ENCODE data around the gene FBLN2. TPM values are rescaled to one million over a fixed set of nuclear protein-coding genes. Genes with fewer than 3 reads are reported as not detected.

FBLN2 gene
- total and polyA plus RNA-seq, 2 of the 13 experiments (the other 11 are each of a cell fraction or from before 2014, with no cell fraction given) = not detected

DNA sequence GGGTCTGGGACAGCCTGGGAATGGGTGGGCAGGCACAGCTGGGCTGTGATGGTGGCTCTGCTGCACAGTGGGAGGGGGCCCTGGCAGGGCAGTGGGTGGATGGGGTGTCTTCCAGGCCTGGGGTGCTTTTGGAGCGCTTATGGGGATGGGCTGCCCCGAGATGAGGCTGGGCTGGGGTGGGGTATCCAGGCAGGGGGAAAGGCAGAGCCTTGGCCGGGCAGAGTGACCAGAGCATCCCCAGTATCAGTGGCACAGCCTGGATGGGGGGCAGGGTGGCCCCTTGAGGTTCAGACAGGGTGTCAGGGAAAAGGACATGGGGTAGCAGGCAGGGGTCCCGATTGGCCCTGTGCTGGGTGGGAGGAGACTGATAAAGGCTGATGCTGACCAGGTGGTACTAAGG is 42.2 kb upstream of the FBLN2 start (continued):
- no peak for TF ChIP-seq ZNF749 (CRISPR knock-in tag; IDR thresholded peaks at IDR 0.05; ENCODE audit: borderline replicate concordance)
- TF ChIP-seq, protein P1, sequence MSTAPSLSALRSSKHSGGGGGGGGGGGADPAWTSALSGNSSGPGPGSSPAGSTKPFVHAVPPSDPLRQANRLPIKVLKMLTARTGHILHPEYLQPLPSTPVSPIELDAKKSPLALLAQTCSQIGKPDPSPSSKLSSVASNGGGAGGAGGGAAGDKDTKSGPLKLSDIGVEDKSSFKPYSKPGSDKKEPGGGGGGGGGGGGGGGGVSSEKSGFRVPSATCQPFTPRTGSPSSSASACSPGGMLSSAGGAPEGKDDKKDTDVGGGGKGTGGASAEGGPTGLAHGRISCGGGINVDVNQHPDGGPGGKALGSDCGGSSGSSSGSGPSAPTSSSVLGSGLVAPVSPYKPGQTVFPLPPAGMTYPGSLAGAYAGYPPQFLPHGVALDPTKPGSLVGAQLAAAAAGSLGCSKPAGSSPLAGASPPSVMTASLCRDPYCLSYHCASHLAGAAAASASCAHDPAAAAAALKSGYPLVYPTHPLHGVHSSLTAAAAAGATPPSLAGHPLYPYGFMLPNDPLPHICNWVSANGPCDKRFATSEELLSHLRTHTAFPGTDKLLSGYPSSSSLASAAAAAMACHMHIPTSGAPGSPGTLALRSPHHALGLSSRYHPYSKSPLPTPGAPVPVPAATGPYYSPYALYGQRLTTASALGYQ (CRISPR knock-in tag; IDR thresholded peaks at IDR 0.05) = no peak
- TF ChIP-seq POLR2G (IDR thresholded peaks at IDR 0.05; ENCODE audit: low read depth, low read length) = no peak
- no peak for TF ChIP-seq TBX3 (IDR thresholded peaks at IDR 0.05; ENCODE audit: borderline replicate concordance)
- 0 out of 2 replicates have a peak, but pooled peaks have one; percentile 23 for TF ChIP-seq ZNF776 (CRISPR knock-in tag; IDR thresholded peaks at IDR 0.05)
- TF ChIP-seq PLRG1 (conservative IDR thresholded peaks at IDR 0.05) = no peak
- TF ChIP-seq ZNF510 (CRISPR knock-in tag; IDR thresholded peaks at IDR 0.05; ENCODE audit: low read depth) = no peak
- TF ChIP-seq AGO2 (optimal IDR thresholded peaks at IDR 0.05; ENCODE audit: low read depth, low read length) = peak; percentile 33
- TF ChIP-seq ZNF354B (CRISPR knock-in tag; IDR thresholded peaks at IDR 0.05) = no peak
- TF ChIP-seq ZNF670 (CRISPR knock-in tag; IDR thresholded peaks at IDR 0.05; ENCODE audit: borderline replicate concordance) = no peak
- TF ChIP-seq CERS6 (CRISPR knock-in tag; IDR thresholded peaks at IDR 0.05) = no peak

DNA sequence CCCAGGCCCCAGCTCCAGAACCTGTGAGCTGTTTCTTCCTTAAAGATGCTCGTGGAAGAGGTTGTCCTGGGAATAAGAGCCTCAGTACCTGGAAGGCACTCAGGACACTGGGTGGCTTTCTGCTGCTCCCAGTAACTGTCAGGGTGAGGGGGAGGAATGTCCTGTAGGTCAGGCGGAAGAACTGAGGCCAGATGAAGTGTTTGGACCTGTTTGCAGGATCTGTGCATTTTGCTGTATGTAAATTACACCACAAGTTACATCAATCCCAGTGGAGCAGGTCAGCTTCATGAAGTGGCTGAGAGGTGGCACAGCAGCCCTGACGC is 41.7 kb upstream of the FBLN2 start:
- FAIRE-seq (no peak), DNase-seq (ENCODE audit: low spot score) (no peak), ATAC-seq (no peak; the same call in 2 of the 3 replicates)
- WGBS (ENCODE audit: low lambda C conversion rate) = 39% methylated on average over 2 of the region's 3 CpGs
- no peak overlapping the region for H3K27ac ChIP-seq (ENCODE audit: extremely low read length, insufficient read depth, low read length)
- H3K4me1 ChIP-seq (ENCODE audit: insufficient read depth, low read length) = peaks cover 17% of the 10 kb centered on the region
- TF ChIP-seq, protein P2, sequence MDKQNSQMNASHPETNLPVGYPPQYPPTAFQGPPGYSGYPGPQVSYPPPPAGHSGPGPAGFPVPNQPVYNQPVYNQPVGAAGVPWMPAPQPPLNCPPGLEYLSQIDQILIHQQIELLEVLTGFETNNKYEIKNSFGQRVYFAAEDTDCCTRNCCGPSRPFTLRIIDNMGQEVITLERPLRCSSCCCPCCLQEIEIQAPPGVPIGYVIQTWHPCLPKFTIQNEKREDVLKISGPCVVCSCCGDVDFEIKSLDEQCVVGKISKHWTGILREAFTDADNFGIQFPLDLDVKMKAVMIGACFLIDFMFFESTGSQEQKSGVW (CRISPR knock-in tag; IDR thresholded peaks at IDR 0.05; ENCODE audit: borderline replicate concordance) = no peak
- TF ChIP-seq, protein P3, sequence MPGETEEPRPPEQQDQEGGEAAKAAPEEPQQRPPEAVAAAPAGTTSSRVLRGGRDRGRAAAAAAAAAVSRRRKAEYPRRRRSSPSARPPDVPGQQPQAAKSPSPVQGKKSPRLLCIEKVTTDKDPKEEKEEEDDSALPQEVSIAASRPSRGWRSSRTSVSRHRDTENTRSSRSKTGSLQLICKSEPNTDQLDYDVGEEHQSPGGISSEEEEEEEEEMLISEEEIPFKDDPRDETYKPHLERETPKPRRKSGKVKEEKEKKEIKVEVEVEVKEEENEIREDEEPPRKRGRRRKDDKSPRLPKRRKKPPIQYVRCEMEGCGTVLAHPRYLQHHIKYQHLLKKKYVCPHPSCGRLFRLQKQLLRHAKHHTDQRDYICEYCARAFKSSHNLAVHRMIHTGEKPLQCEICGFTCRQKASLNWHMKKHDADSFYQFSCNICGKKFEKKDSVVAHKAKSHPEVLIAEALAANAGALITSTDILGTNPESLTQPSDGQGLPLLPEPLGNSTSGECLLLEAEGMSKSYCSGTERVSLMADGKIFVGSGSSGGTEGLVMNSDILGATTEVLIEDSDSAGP (CRISPR knock-in tag; IDR thresholded peaks at IDR 0.05; ENCODE audit: borderline replicate concordance) = 0 out of 2 replicates have a peak, but pooled peaks have one; percentile 24
- H3K9ac ChIP-seq (ENCODE audit: insufficient read depth, low read depth, low read length) = no peak overlapping the region
- H2AFZ ChIP-seq (ENCODE audit: low read length) = no peak overlapping the region
- in situ Hi-C loops (cut with HindIII; ENCODE audit: extremely low pct_ligation_motif_present, low pct_unique_long_range_greater_than_20kb) (no loop called here), intact Hi-C loops (cut with micrococcal nuclease; ENCODE audit: unreplicated experiment) (no loop called here)
- H3K79me2 ChIP-seq (ENCODE audit: insufficient read depth, low read length) = no peaks in the 10 kb centered on the region
- H3K36me3 ChIP-seq (replicated peaks in 1 of 2; ENCODE audit: control insufficient read depth in 1 of 2, insufficient read depth in 2 of 2, low read length in 2 of 2) = peaks cover 2 to 5% of the 10 kb centered on the region in 2 experiments; a peak in 1 of 5 replicates
- ChIA-PET POLR2A (no interaction called here), CTCF (ENCODE audit: low intra/inter-chr PET ratio, low total read pairs) (no interaction called here)
- H3K9me3 ChIP-seq (ENCODE audit: low read length) = no peaks in the 10 kb centered on the region
- no peak overlapping the region for H3K4me2 ChIP-seq (ENCODE audit: low read depth, low read length)
- H4K20me1 ChIP-seq (ENCODE audit: insufficient read depth, low read length) = peaks cover 3% of the 10 kb centered on the region; the same call in 1 of the 2 replicates
- BruUV-seq (replicated peaks) = no TSS peak
- no peak overlapping the region for H3K4me3 ChIP-seq (replicated peaks in 1 of 3; ENCODE audit: insufficient read depth in 1 of 3, low read depth in 2 of 3, low read length in 3 of 3)
- H3K27me3 ChIP-seq (ENCODE audit: control insufficient read depth in 1 of 2, insufficient read depth in 2 of 2, low read length in 2 of 2) = peaks cover 1 to 15% of the 10 kb centered on the region in 2 experiments; a peak in 2 of 5 replicates

Measured in HepG2 (cell line).